GM23338 (cell line): ENCODE measurements around the gene NPHP4. TPM values are rescaled to one million over a fixed set of nuclear protein-coding genes. Genes with fewer than 3 reads are reported as not detected.

ENCODE experiments used
- ATAC-seq: fragments of 200-7000 bp; cut with Tn5 transposase; 3 replicates; pipeline ENCODE4 v1.9.1; 2020
- DNase-seq: peaks from one replicate; pipeline ENCODE4 v3.0.0-alpha.2; 2015; ENCODE audit warnings: low spot score
- H2AFZ ChIP-seq: fragments of 200-600 bp; sonication (generic); 2 replicates; pipeline ENCODE4 v1.8.0; 2016; ENCODE audit warnings: antibody characterized with exemption, mild to moderate bottlenecking, moderate library complexity
- H3F3A ChIP-seq: fragments of 200-600 bp; sonication (generic); replicated peaks from 2 replicates; pipeline ENCODE4 v1.8.0; 2017; ENCODE audit warnings: antibody characterized with exemption, mixed run types, low read depth
- H3K27ac ChIP-seq: fragments of 200-600 bp; sonication (generic); 2 replicates; pipeline ENCODE4 v1.6.1; 2016; ENCODE audit warnings: low read depth
- H3K27me3 ChIP-seq: fragments of 200-600 bp; sonication (generic); 2 replicates; pipeline ENCODE4 v1.8.0; 2016; ENCODE audit warnings: mild to moderate bottlenecking, mixed run types, moderate library complexity; ENCODE audit not compliant: insufficient read depth
- H3K36me3 ChIP-seq: fragments of 200-600 bp; sonication (generic); 2 replicates; pipeline ENCODE4 v1.8.0; 2016; ENCODE audit warnings: mild to moderate bottlenecking; ENCODE audit not compliant: insufficient read depth
- H3K4me1 ChIP-seq: fragments of 200-600 bp; sonication (generic); 2 replicates; pipeline ENCODE4 v1.8.0; 2016; ENCODE audit warnings: mild to moderate bottlenecking, moderate library complexity; ENCODE audit not compliant: insufficient read depth
- H3K4me2 ChIP-seq: fragments of 200-600 bp; sonication (generic); 2 replicates; pipeline ENCODE4 v1.7.1; 2017; ENCODE audit warnings: mixed run types
- H3K4me3 ChIP-seq: fragments of 200-600 bp; sonication (generic); 2 replicates; pipeline ENCODE4 v1.6.1; 2016; ENCODE audit warnings: mixed run types
- H3K79me2 ChIP-seq: fragments of 200-600 bp; sonication (generic); replicated peaks from 2 replicates; pipeline ENCODE4 v1.8.0; 2017; ENCODE audit warnings: mild to moderate bottlenecking; ENCODE audit not compliant: insufficient read depth
- H3K9me2 ChIP-seq: fragments of 200-600 bp; sonication (generic); 2 replicates; pipeline ENCODE4 v1.8.0; 2017; ENCODE audit not compliant: insufficient read depth
- H4K20me1 ChIP-seq: fragments of 200-600 bp; sonication (generic); replicated peaks from 2 replicates; pipeline ENCODE4 v1.8.0; 2017; ENCODE audit warnings: mild to moderate bottlenecking; ENCODE audit not compliant: insufficient read depth
- H3K27ac Mint-ChIP-seq: 2 replicates; pipeline ENCODE4 v1.8.0; 2020; ENCODE audit warnings: inconsistent platforms, mild to moderate bottlenecking, moderate library complexity, mixed read lengths
- H3K27me3 Mint-ChIP-seq: 3 replicates; pipeline ENCODE4 v1.8.0; 2022; ENCODE audit warnings: low read depth, mild to moderate bottlenecking, moderate library complexity, mixed read lengths, inconsistent platforms; ENCODE audit not compliant: insufficient read depth, poor library complexity
- H3K36me3 Mint-ChIP-seq: 3 replicates; pipeline ENCODE4 v1.8.0; 2021; ENCODE audit warnings: low read depth, mild to moderate bottlenecking, inconsistent platforms, moderate library complexity, mixed read lengths
- H3K4me1 Mint-ChIP-seq: 3 replicates; pipeline ENCODE4 v1.8.0; 2020; ENCODE audit warnings: mild to moderate bottlenecking, inconsistent platforms, mixed read lengths
- H3K4me3 Mint-ChIP-seq: 3 replicates; pipeline ENCODE4 v1.8.0; 2021; ENCODE audit warnings: moderate library complexity, mild to moderate bottlenecking, inconsistent platforms, mixed read lengths
- H3K9me3 Mint-ChIP-seq: 3 replicates; pipeline ENCODE4 v1.8.0; 2020; ENCODE audit warnings: moderate library complexity, mild to moderate bottlenecking, inconsistent platforms, mixed read lengths
- CREB1 ChIP-seq: fragments of 250-450 bp; sonication (Bioruptor Pico); IDR thresholded peaks from 2 replicates; pipeline ENCODE4 v1.5.0; 2020; ENCODE audit warnings: low read depth, mild to moderate bottlenecking, moderate library complexity
- CTCF ChIP-seq, 2 experiments: fragments of 200-600 bp in 1 of 2; sonication (generic) in 1 of 2; conservative IDR thresholded peaks; 2 replicates each; pipeline versions ENCODE4 v1.5.1 to v1.6.1; 2016 to 2017; ENCODE audit warnings: antibody characterized with exemption in 2 of 2, low read depth in 2 of 2, mild to moderate bottlenecking in 2 of 2, moderate library complexity in 1 of 2
- EZH2 ChIP-seq: fragments of 200-600 bp; sonication (generic); IDR thresholded peaks from one replicate; pipeline ENCODE4 v1.8.0; 2017; ENCODE audit warnings: antibody characterized with exemption, mild to moderate bottlenecking, low read depth; ENCODE audit not compliant: unreplicated experiment
- EZH2phosphoT487 ChIP-seq: fragments of 200-600 bp; sonication (generic); IDR thresholded peaks from one replicate; pipeline ENCODE4 v1.8.1; 2018; ENCODE audit warnings: antibody characterized with exemption; ENCODE audit not compliant: unreplicated experiment
- REST ChIP-seq: IDR thresholded peaks from one replicate; pipeline ENCODE4 v1.6.1; 2018; ENCODE audit warnings: antibody characterized with exemption; ENCODE audit not compliant: unreplicated experiment
- STAT1 ChIP-seq: IDR thresholded peaks from one replicate; pipeline ENCODE4 v1.6.1; 2016; ENCODE audit warnings: antibody characterized with exemption; ENCODE audit not compliant: unreplicated experiment
- ZNF331 ChIP-seq: fragments of 250-450 bp; sonication (Bioruptor Pico); IDR thresholded peaks from 2 replicates; pipeline ENCODE4 v1.5.0; 2020; ENCODE audit warnings: low read depth, mild to moderate bottlenecking, moderate library complexity
- ZNF462 ChIP-seq: fragments of 250-450 bp; sonication (Bioruptor Pico); IDR thresholded peaks from 2 replicates; pipeline ENCODE4 v1.5.0; 2020; ENCODE audit warnings: mild to moderate bottlenecking, moderate library complexity
- polyA plus RNA-seq: library from polyadenylated mRNA; unstranded; fragments of >200 nt; fragmentation: Nextera tagmentation; extraction: Ambion mirVana; gene quantifications from 2 replicates; pipeline ENCODE4 v1.2.1, GENCODE V29; 2016
- total RNA-seq: library from RNA; depleted of rRNA; stranded (reverse); fragments of >200 nt; shearing (Covaris generic); gene quantifications from 2 replicates; pipeline ENCODE4 v1.2.3, GENCODE V29; 2014

NPHP4 gene
- total and polyA plus RNA-seq, 2 experiments from 2014 or later: 2.5 to 12.4 TPM

GRCh38 chr1:5886541-5887348 is 105.5 kb downstream of the NPHP4 start (continued):
- TF ChIP-seq REST: no peak
- TF ChIP-seq EZH2phosphoT487: no peak
- no peak for TF ChIP-seq STAT1
- TF ChIP-seq ZNF331 (CRISPR knock-in tag): no peak
- no peak for TF ChIP-seq CREB1 (CRISPR knock-in tag)
- no peak for TF ChIP-seq EZH2

- Mint-ChIP-seq H3K36me3 (peaks cover 13% of the 10 kb centered on the region; the same call in 2 of the 3 replicates), H3K4me3 (no peak overlapping the region), H3K27ac (0 out of 2 replicates have a peak overlapping the region, but pooled peaks have one; percentile 31), H3K27me3 (peaks cover 10% of the 10 kb centered on the region), H3K9me3 (no peaks in the 10 kb centered on the region), H3K4me1 (peaks cover 6% of the 10 kb centered on the region)
- no peaks in the 10 kb centered on the region for H3K9me2 ChIP-seq
- no peak overlapping the region for H2AFZ ChIP-seq
- H3K27me3 ChIP-seq: no peaks in the 10 kb centered on the region
- H3K79me2 ChIP-seq: no peaks in the 10 kb centered on the region
- no peaks in the 10 kb centered on the region for H3K4me1 ChIP-seq
- H3F3A ChIP-seq: no peaks in the 10 kb centered on the region
- H3K36me3 ChIP-seq: no peaks in the 10 kb centered on the region
- no peak overlapping the region for H3K27ac ChIP-seq
- H3K4me3 ChIP-seq: no peak overlapping the region
- no peak for ATAC-seq
- DNase-seq: no peak
- no peaks in the 10 kb centered on the region for H4K20me1 ChIP-seq
- no peak overlapping the region for H3K4me2 ChIP-seq
- TF ChIP-seq ZNF331 (CRISPR knock-in tag): no peak
- TF ChIP-seq ZNF462: no peak
- TF ChIP-seq CTCF (conservative IDR thresholded peaks at IDR 0.05; ENCODE audit: low read depth in 2 of 2): no peak
- TF ChIP-seq REST: no peak
- TF ChIP-seq STAT1: no peak
- TF ChIP-seq EZH2phosphoT487: no peak
Observed at GRCh38 chr1:5886140-5886483, 106.1 kb downstream of the NPHP4 start.
